ENCODE data around the gene SOX1.

The SOX1 gene

DNA sequence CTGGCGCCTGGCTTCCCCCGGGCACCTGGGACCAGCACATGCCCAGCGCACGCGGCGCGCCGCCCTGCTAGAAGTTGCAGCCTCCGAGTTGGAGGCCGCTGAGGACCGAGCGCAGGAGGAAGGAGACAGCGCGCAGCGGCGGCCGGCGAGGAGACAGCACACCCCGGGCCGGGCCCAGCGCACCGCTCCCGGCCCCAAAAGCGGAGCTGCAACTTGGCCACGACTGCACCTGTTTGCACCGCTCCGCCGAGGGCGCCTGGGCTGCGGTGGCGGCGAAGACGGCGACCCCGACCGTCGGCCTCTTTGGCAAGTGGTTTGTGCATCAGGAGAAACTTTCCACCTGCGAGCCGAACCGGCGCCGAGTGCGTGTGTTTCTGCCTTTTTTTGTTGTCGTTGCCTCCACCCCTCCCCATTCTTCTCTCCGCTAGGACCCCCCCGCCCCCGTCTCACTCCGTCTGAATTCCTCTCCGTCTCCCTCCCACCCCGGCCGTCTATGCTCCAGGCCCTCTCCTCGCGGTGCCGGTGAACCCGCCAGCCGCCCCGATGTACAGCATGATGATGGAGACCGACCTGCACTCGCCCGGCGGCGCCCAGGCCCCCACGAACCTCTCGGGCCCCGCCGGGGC is at the start of gene SOX1:
SOX1 (plus strand) TSS at position 34 of the 626 bp plus-strand sequence; CDS start at position 544, 510 bp downstream.
- DNase-seq (ENCODE audit: low read depth): no peak

GRCh38 chr13:112024577-112024976 is 42.4 kb upstream of the SOX1 start:
- no peak for DNase-seq (ENCODE audit: low read depth)

- DNase-seq (ENCODE audit: low read depth): no peak
These were observed 39.7 kb upstream of the SOX1 start for GRCh38 chr13:112027250-112027649.

DNA sequence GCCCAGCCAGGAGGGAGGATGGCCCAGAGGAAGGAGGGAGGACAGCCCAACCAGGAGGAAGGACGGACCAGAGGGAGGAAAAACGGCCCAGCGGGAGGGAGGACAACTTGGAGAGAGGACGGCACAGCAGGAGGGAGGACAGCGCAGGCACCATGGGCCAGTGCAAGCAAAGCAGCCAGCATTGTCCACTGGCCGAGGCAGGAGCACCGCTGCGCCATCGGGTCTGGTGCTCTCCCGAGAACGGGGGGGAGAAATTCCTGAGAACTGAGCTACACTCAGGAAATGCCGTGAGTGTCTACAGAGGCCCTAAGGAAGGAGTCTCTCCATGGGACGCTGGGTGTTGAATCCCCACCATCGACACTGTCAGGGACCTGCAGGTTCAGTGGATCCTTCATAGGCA is 38.5 kb upstream of the SOX1 start:
- no peak for DNase-seq (ENCODE audit: low read depth)

DNA sequence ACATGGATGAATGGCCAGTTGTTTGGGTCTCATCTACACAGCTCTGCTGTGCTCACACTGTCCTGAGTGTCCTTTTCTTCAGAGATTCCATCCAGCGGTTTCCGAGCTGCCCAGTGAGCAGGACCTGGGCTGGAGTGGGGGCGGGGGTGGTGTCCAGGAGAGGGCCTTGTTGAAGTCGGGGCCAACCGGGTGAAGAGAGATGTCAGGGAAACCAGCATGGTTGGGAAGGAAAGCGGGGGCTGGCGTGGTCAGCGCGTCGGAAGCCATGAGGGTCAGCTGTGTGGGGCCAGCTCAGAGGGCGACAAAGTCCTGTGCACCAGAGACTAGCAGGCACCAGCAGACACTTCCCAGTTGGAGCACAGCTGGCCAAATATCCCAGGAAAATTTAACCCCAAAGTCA is 37.8 kb upstream of the SOX1 start:
- no peak for DNase-seq (ENCODE audit: low read depth)

GRCh38 chr13:112032186-112032993 is 34.6 kb upstream of the SOX1 start:
- no peak for DNase-seq (ENCODE audit: low read depth)

GRCh38 chr13:112034231-112034630 is 32.7 kb upstream of the SOX1 start:
- no peak for DNase-seq (ENCODE audit: low read depth)

GRCh38 chr13:112034846-112035245 is 32.1 kb upstream of the SOX1 start:
- no peak for DNase-seq (ENCODE audit: low read depth)

DNA sequence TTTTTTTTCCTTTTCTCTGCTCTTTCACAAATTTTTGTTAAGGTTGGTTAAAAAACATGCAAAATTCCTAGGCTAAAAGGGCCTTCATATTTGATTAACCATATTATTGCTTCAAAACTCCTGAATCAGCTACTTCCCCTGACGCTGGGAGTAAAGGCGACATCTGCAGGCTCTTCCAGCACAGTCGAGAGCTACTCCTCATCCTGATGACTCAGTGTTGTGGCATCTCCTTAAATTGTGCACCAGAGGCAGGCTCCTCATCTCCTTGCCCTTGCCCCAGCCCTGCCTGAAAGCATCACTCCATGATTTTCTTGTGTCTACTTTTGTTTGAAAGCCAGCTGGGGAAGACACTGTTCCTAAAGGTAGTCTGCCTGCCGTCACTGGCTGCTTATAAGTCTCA is 24.5 kb upstream of the SOX1 start:
- no peak for DNase-seq (ENCODE audit: low read depth)

DNA sequence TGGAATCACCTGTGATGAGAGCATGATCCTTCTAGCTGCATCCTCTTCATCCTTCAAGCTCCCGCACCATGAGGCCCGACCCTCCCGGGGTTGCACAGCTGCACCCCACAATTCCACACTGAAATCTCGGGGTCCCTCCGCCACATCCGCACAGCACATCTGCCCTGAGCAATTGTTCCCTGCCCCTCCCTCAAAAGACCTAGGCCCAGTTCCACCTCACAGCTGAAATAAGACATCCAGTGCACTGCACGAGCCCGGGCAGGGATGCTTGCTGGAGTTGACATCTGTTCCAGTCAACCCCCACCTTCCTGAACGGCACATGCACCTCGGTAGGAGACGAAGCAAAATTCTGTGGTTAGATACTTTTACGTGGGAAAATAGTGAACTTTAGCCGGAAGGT is 14.7 kb upstream of the SOX1 start:
- DNase-seq (ENCODE audit: low read depth): no peak

DNA sequence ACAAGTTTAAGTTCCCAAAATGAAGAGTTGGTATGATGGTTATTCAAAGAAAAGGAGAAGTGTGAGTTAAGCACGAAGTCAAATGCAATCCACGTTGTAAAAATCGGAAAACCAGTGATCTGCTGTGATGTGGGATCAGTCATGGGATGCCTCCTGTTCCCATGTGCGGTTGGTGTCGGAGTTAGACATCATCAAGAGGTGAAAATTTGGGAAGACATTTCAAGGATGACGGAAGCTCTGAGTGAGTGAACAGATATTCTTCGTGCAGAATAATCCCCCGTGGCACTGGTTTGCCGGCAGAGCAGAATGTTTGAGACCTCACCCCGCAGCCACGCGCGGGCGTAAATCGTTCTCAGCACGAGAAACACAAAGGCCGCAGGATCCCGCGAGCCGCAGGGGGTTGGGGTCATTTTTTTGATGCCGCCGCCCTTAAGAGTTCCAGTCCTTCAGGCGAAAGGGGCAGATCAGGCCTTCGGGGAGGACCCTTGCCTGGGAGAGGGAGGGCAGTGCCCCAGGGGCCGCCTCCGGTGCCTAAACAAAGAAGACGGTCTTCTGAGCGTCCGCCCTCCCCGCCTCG is 13.7 kb upstream of the SOX1 start:
- no peak for DNase-seq (ENCODE audit: low read depth)

DNA sequence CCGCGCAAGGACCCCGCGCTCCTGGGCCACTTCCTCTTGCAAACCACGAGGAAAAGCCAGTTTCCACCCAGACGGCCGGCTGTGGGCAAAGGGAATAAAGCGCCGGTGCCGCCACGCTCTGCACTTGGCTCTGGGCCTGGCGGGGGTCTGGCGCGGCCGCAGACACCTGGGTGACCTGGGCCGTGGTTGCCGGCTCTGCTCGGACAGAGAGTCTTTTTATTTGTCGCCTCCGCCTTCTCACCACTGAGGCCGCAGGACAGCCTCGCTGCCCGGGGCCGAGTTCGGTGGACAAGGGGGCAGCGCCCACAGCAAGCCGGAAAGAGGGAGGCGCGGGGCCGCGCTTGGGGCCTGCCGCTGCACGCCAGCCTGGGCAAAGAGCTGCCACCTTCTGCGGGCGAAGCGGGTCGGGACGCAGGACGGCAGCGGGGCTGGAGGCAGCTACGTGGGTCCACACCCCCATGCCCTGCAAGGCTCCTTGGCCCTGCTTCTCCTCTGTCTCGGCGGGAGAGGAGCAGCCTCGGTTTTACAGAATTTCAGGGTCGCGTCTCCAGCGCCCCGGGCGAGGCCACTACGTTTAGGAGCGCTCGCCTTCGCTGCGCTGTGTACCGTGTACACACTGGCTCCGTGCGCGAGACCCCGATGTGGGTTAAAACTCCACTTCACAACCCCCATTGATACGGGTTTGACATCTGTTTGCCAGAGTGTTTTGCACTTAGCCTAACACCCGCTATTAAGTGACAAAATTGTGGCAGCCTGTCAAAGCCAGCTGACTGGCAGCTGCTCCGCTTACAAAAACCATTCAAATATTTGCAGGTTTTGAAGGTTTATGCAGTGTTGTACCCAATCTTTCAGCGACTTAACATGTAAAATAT is 13.0 kb upstream of the SOX1 start:
- no peak for DNase-seq (ENCODE audit: low read depth)

DNA sequence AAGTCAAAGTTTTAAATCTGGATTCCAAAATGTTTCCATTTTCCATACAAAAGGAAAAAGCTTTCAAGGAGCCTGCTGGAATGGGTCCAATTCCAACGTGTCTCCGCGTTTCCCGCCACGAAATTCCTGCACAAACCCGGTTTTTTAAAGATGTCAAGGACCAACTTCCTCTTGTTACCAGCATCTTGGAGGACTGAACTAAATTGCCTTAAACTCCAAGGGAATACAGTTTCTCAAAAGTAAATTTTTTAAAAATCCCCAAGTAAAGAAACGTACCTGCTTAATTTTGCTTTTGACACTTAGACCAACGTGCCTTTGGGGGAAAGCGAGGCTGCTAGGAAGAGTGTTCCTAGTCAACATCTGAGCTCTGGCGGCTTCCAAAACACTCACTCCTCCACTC is 12.3 kb upstream of the SOX1 start:
- DNase-seq (ENCODE audit: low read depth): no peak

DNA sequence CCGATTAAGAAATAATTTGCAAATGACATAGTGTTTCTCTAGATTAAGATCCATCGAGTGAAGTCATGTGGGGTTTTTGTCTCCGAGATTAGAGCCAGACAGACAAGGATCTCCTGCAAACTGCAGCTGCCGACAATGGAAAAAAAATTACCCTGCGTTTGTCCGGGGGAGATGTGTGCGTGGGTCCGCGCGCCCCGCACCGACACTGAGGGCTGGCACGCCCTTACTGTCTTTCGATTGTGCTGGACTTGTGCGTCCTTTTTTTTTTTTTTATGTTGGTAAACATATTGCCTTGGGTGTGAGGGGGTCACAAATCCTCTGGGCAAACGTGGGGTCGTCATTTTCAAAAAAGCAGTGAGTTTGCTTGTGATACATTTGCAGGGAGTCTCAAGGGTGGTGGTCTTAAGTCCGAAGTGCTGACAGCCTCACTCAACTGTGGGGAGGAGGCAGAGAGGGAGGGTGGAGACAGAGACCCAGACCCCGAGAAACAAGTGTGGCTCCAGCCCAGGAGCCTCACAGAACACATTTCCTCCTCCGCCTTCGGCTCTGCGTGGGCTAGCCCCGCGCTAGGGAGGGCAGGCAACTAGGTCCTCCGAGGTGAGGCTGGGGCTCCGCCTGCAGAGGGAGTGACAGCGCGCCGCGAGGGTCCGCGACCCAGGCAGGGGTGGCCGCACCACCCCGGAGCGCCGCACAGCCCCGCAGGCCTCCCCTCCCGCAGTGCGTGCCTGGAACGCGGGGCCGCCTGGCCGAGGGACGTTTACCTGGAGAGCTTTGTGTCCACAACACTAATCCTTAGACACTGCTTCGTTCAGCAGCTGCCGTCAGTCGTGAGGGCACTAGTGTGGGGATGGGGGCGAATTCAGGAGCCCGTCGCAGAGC is 11.7 kb upstream of the SOX1 start:
- no peak for DNase-seq (ENCODE audit: low read depth)

DNA sequence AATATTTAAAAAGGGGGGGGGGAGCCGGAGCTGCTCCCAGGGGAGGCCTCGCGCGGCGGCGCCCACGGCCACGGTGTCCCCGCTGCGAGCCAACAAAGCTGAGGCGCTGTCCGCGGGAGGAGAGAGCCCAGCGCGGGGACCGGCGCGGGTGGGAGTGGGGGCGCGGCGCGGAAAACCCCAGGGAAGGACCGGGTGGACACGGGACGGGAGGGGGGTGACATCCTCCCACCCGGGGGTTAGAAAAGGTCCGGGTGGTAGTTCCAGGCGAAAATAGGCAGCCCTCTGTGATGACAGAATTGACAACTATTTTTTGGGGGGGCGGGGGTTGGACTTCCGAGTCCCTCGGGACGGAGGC is 11.1 kb upstream of the SOX1 start:
- no peak for DNase-seq (ENCODE audit: low read depth)

DNA sequence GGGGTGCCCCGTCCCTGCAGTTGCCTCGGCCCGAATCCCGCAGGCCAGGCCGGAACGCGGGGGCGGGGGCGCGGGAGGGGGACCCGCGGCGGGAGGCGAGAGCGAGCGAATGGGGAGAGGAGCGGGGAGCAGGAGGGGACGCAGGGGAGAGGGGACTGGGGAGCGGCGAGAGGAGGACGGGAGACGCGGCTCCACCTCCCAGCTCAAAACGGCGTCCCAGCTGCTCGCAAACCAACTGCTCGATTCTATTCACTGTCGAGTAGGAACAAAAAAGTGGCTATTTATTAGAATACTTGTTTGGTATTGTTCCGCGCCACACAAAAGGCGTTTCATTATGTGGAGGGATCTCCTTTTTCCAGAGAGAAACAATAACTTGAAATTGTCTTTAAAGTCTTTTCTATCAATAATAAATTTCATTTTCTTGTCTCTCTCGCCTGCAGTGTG is 10.6 kb upstream of the SOX1 start:
- no peak for DNase-seq (ENCODE audit: low read depth)

- no peak for DNase-seq (ENCODE audit: low read depth)
These were observed 10.1 kb upstream of the SOX1 start for GRCh38 chr13:112056739-112057438.

- DNase-seq (ENCODE audit: low read depth): no peak
These were observed 9.6 kb upstream of the SOX1 start for GRCh38 chr13:112057439-112057735.

- no peak for DNase-seq (ENCODE audit: low read depth)
These were observed 9.0 kb upstream of the SOX1 start for GRCh38 chr13:112057736-112058518.

DNA sequence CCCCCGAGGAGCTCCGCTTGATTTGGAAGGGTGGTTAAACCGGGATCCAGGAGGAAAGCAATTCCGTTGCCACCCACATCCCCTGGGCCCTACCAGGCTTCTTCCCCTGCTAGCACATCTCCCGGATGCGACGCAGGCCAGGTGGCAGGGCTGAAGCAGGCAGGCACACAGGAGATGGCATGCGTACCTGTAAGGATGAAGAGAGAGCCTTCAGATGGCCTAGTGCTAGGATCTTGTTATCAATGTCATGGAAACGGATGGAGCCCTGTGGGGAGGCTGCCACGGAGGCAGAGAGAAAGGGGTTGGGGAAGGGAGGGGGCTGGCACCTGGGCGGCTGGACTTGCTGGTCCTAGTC is 8.5 kb upstream of the SOX1 start:
- no peak for DNase-seq (ENCODE audit: low read depth)
